Measurements from ENCODE around the gene AUNIP. TPM values are rescaled to one million over a fixed set of nuclear protein-coding genes. Genes with fewer than 3 reads are reported as not detected.

AUNIP gene
- total and polyA plus RNA-seq, 7 donors = 0.05 to 0.47 (median 0.13) TPM; not detected in 2

- no peak for TF ChIP-seq CTCF (IDR thresholded peaks at IDR 0.05)
- Histone ChIP-seq H3K9me3 (no peaks in the 10 kb centered on the region), H3K4me3 (no peak overlapping the region), H3K36me3 (ENCODE audit: insufficient read depth in 1 of 2, low read depth in 1 of 2) (peaks cover 0 to 48% of the 10 kb centered on the region in 2 donors), H3K27me3 (ENCODE audit: insufficient read depth in 3 of 3, low read length in 2 of 3) (no peaks in the 10 kb centered on the region), H3K4me1 (peaks cover 57% of the 10 kb centered on the region), H3K27ac (peak overlapping the region; percentile 72)
- intact Hi-C loops (cut with DNase I) = loop anchor here in 1 of 2 donors (5.0 to 10.0 kb wide), 3 partner anchors 303 to 560 kb away; partner anchors contain the start of genes RHCE and RSRP1
- 74 to 78% (median 78%) methylated on average over 15 of the region's 15 CpGs for WGBS, 3 donors
- DNase-seq = no peak
- no peak for ATAC-seq
These were observed 54.0 kb downstream of the AUNIP start for GRCh38 chr1:25804964-25805862.

- peak in 1 of 2 donors; percentile 78 for DNase-seq
- Histone ChIP-seq H3K27ac (peak overlapping the region; percentile 72), H3K4me1 (peaks cover 60% of the 10 kb centered on the region), H3K36me3 (ENCODE audit: insufficient read depth in 1 of 2, low read depth in 1 of 2) (peaks cover 0 to 40% of the 10 kb centered on the region in 2 donors), H3K4me3 (no peak overlapping the region), H3K9me3 (no peaks in the 10 kb centered on the region), H3K27me3 (ENCODE audit: insufficient read depth in 3 of 3, low read length in 2 of 3) (no peaks in the 10 kb centered on the region)
- ATAC-seq = peak; percentile 62 to 75 (median 71)
- intact Hi-C loops (cut with DNase I) = loop anchor here in 1 of 2 donors (10.0 kb wide), 2 partner anchors 380 to 560 kb away; partner anchors contain the start of genes RHCE and RSRP1
- 54 to 78% (median 59%) methylated on average over 7 to 10 of the region's 10 CpGs for WGBS, 3 donors
- no peak for TF ChIP-seq CTCF (IDR thresholded peaks at IDR 0.05)
These were observed 54.9 kb downstream of the AUNIP start for GRCh38 chr1:25804244-25804963.

GRCh38 chr1:25803368-25803767, 55.9 kb downstream of the AUNIP start:
- H3K36me3 ChIP-seq (ENCODE audit: insufficient read depth in 1 of 2, low read depth in 1 of 2) = peaks cover 0 to 30% of the 10 kb centered on the region in 2 donors
- H3K27me3 ChIP-seq (ENCODE audit: insufficient read depth in 3 of 3, low read length in 2 of 3) = no peaks in the 10 kb centered on the region
- H3K4me1 ChIP-seq = peaks cover 64% of the 10 kb centered on the region
- H3K27ac ChIP-seq = peak overlapping the region; percentile 53
- H3K4me3 ChIP-seq = no peak overlapping the region
- WGBS, 3 donors = 94 to 100% (median 94%) methylated on average over 1 of the region's 1 CpG
- ATAC-seq (no peak), DNase-seq (no peak)
- intact Hi-C loops (cut with DNase I) = loop anchor here in 1 of 2 donors (10.0 kb wide), 2 partner anchors 379 to 559 kb away; partner anchors contain the start of genes RHCE and RSRP1
- no peaks in the 10 kb centered on the region for H3K9me3 ChIP-seq
- no peak for TF ChIP-seq CTCF (IDR thresholded peaks at IDR 0.05)

GRCh38 chr1:25802915-25803314, 56.3 kb downstream of the AUNIP start:
- peaks cover 64% of the 10 kb centered on the region for H3K4me1 ChIP-seq
- peaks cover 0 to 25% of the 10 kb centered on the region in 2 donors for H3K36me3 ChIP-seq (ENCODE audit: insufficient read depth in 1 of 2, low read depth in 1 of 2)
- no peak for TF ChIP-seq CTCF (IDR thresholded peaks at IDR 0.05)
- no peaks in the 10 kb centered on the region for H3K9me3 ChIP-seq
- peak in 1 of 2 donors; percentile 20 for DNase-seq
- no peak for ATAC-seq
- intact Hi-C loops (cut with DNase I) = loop anchor here in 1 of 2 donors (10.0 kb wide), 2 partner anchors 378 to 558 kb away; partner anchors contain the start of genes RHCE and RSRP1
- no peaks in the 10 kb centered on the region for H3K27me3 ChIP-seq (ENCODE audit: insufficient read depth in 3 of 3, low read length in 2 of 3)
- H3K4me3 ChIP-seq = no peak overlapping the region
- no peak overlapping the region for H3K27ac ChIP-seq
- WGBS, 3 donors = 67 to 84% (median 71%) methylated on average over 6 of the region's 6 CpGs
